Subcutaneous adipose tissue (tissue), 4 donors: ENCODE measurements around the gene NTRK2. TPM values are rescaled to one million over a fixed set of nuclear protein-coding genes. Genes with fewer than 3 reads are reported as not detected.

Experiments
- total RNA-seq, 4 donors: library from RNA; depleted of rRNA; stranded (reverse); fragments of >200 nt; gene quantifications; one replicate each; pipeline ENCODE4 v1.1.0, GENCODE V29; 2016
- TF ChIP-seq, protein P1 (sequence below): fragments of 450-650 bp; IDR thresholded peaks from one replicate; pipeline ENCODE4 v1.5.1; 2016; ENCODE audit warnings: low read depth, mild to moderate bottlenecking, control low read depth, antibody characterized with exemption, moderate library complexity

Gene NTRK2
- total RNA-seq, 4 donors from 2014 or later, result 51.5 to 105 (median 66.8) TPM

DNA sequence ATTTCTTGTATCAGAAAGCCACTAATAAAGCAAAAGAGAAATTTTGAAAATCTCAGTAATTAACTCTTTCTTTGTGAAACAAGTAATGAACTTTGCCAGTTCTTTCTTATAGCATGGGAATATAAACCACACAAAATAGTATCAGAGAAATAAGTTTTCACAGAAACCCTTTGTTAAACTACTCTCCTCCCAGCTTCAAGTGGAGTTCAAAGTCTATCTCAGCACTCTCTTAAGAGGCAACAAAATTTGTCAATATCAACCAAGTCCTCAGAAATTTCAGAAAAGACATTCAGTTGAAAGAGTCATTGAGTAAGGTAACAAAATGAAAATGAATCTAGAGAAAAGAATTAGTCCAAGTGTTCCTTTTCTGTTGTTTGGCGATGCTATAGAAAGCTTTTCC lies 89.3 kb downstream of the NTRK2 start:
- TF ChIP-seq, protein P1, sequence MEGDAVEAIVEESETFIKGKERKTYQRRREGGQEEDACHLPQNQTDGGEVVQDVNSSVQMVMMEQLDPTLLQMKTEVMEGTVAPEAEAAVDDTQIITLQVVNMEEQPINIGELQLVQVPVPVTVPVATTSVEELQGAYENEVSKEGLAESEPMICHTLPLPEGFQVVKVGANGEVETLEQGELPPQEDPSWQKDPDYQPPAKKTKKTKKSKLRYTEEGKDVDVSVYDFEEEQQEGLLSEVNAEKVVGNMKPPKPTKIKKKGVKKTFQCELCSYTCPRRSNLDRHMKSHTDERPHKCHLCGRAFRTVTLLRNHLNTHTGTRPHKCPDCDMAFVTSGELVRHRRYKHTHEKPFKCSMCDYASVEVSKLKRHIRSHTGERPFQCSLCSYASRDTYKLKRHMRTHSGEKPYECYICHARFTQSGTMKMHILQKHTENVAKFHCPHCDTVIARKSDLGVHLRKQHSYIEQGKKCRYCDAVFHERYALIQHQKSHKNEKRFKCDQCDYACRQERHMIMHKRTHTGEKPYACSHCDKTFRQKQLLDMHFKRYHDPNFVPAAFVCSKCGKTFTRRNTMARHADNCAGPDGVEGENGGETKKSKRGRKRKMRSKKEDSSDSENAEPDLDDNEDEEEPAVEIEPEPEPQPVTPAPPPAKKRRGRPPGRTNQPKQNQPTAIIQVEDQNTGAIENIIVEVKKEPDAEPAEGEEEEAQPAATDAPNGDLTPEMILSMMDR, result no peak

- TF ChIP-seq, protein P1, result no peak
These were observed 89.8 kb downstream of the NTRK2 start for GRCh38 chr9:84759300-84759750.

- TF ChIP-seq, protein P1, result no peak
These were observed 90.3 kb downstream of the NTRK2 start for GRCh38 chr9:84759804-84760203.

DNA sequence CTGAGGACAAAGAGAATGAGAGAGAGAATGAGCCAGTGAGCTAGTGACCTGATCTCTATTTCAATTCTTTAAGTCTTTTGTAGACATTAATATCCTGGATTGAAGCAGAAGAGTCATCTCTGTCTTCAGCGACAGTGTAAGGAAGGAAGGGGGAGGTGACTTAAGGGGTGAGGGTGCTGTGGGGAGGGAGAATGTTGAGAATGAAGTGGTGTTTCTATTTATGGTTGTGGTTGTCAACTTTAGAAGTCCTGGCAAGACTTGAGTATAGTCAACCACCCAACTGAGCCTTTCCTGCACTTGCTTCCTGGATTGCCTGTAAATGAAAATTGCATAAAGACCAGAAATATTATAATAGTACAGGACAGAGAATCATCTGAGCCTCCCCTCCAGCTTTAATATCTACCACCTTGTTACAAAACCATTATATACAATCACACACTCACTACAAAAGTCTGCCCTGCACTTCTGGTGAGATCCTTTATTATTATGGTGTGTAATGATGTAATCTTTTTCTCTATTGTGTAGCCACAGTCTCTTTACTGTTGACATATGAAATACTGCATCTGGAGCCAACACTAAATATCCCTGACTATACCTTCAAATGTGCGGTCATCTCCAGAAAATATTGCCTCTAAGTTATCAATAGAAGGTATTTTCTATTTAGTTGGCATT lies 91.7 kb downstream of the NTRK2 start:
- TF ChIP-seq, protein P1, result no peak

DNA sequence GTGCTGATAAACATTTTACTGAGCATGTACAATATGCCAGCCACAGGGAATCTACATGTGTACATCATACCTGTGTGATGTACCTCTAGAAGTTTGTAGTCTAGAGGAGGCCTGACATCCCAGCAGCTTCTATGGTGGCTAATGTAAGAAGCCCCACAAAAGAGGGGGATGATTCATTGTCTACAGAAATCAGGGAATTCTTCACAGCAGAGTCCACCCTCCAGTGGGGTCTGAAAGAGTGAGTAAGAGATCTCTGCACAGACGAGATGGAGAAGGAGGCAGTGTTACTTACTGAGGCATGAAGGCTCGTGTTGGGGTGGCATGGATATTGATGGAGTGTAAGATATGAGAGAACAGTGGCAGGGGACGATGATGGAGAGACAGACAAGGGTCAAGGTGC lies 103.0 kb downstream of the NTRK2 start:
- TF ChIP-seq, protein P1, result no peak

GRCh38 chr9:84773022-84773421 lies 103.5 kb downstream of the NTRK2 start:
- TF ChIP-seq, protein P1, result no peak

GRCh38 chr9:84775056-84775643 lies 105.6 kb downstream of the NTRK2 start:
- TF ChIP-seq, protein P1, result no peak
